Prostate gland (tissue), 2 donors: ENCODE results near the gene SBK2. TPM values are rescaled to one million over a fixed set of nuclear protein-coding genes. Genes with fewer than 3 reads are reported as not detected.

Experiments
- DNase-seq: peaks from one replicate; pipeline ENCODE4 v3.0.0-alpha.2; 2019; ENCODE audit warnings: low spot score
- H3K27ac ChIP-seq, 2 donors: fragments of 200-600 bp; sonication (generic); 2 replicates each; pipeline ENCODE4 v1.5.1; 2017 to 2019
- H3K27me3 ChIP-seq: fragments of 200-600 bp; sonication (generic); replicated peaks from 2 replicates; pipeline ENCODE4 v1.5.1; 2019; ENCODE audit not compliant: insufficient read depth
- H3K36me3 ChIP-seq, 2 donors: fragments of 200-600 bp; sonication (generic); 1 replicate in 1 of 2; 2 replicates in 1 of 2; pipeline versions ENCODE4 v1.5.1 to v1.8.1; 2017 to 2019
- H3K4me1 ChIP-seq: fragments of 200-600 bp; sonication (generic); replicated peaks from 2 replicates; pipeline ENCODE4 v1.5.1; 2019
- H3K4me3 ChIP-seq, 2 donors: fragments of 200-600 bp; sonication (generic); 2 replicates each; pipeline ENCODE4 v1.5.1; 2017 to 2019
- H3K9me3 ChIP-seq: fragments of 200-600 bp; sonication (generic); 2 replicates; pipeline ENCODE4 v1.5.1; 2017
- POLR2A ChIP-seq: fragments of 450-650 bp; IDR thresholded peaks from one replicate; pipeline ENCODE4 v1.6.1; 2016; ENCODE audit warnings: antibody characterized with exemption, mild to moderate bottlenecking
- POLR2AphosphoS5 ChIP-seq: sonication (generic); formaldehyde crosslinking; IDR thresholded peaks from one replicate; pipeline ENCODE4 v1.6.1; 2017; ENCODE audit warnings: antibody characterized with exemption
- WGBS: methylation state at CpG from one replicate; pipeline ENCODE4 v1.1.5; 2018; 5-methylcytosine and 5-hydroxymethylcytosine counted together
- intact Hi-C: fragments of 100-400 bp; cut with DNase I; formaldehyde crosslinking; loops from one replicate; pipeline ENCODE4 v1.14.2; 2022
- total RNA-seq, 2 donors: library from RNA; depleted of rRNA; stranded (reverse); fragments of >200 nt; gene quantifications; one replicate each; pipeline ENCODE4 v1.1.0, GENCODE V29; 2016
- TF ChIP-seq, protein P1 (sequence below), 4 experiments: fragments of 200-600 bp in 2 of 4; fragments of 450-650 bp in 2 of 4; sonication (generic) in 2 of 4; IDR thresholded peaks; 1 replicate in 3 of 4; 2 replicates in 1 of 4; pipeline ENCODE4 v1.5.1; 2016 to 2019; ENCODE audit warnings: antibody characterized with exemption in 4 of 4, mild to moderate bottlenecking in 2 of 4, moderate library complexity in 2 of 4

Gene SBK2
- total RNA-seq, 2 donors from 2014 or later, result not detected

DNA sequence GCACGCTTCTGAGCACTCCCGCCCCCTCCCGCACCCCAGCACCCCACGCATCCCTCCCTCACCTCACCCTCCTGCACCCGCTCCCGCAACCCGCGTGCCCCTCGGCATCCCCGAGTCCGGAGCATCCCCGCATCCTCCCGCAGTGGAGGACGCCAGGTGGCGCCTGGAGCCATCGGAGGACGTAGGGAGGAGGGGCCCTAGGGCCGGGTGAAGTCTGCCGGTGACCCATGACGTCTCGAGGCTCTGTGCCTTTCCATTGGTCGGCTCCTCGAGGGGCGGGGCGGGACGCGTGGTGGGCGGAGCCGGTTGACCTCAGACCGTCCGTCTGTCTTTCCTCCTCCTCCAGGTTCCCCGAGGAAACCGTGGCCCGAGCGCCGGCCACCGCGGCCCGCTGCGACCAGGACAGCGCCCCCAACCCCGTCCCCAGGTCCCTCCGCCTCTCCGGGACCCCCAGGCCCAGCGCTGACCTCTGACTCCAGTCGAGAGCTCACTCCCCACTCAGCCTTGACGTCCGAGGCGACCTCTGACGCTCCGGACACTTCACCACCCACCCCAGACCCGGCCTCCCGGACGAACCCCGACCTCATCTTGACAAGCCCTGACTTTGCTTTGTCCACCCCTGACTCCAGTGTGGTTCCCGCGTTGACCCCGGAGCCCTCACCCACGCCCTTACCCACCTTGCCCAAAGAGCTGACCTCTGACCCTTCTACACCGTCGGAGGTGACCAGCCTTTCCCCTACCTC is 19.9 kb downstream of the SBK2 start:
- intact Hi-C loops, result loop anchor here (2.0 to 5.0 kb wide), 3 partner anchors 65 to 116 kb away; partner anchors contain the start of genes ZNF579 and ZNF865
- Histone ChIP-seq H3K4me1 (no peaks in the 10 kb centered on the region), H3K27me3 (no peaks in the 10 kb centered on the region), H3K9me3 (no peaks in the 10 kb centered on the region), H3K4me3 (peak overlapping the region; percentile 26 to 43), H3K36me3 (no peaks in the 10 kb centered on the region), H3K27ac (peak overlapping the region; percentile 77)
- 10% methylated on average over 61 of the region's 61 CpGs for WGBS
- DNase-seq, result peak; percentile 94
- TF ChIP-seq, protein P1, sequence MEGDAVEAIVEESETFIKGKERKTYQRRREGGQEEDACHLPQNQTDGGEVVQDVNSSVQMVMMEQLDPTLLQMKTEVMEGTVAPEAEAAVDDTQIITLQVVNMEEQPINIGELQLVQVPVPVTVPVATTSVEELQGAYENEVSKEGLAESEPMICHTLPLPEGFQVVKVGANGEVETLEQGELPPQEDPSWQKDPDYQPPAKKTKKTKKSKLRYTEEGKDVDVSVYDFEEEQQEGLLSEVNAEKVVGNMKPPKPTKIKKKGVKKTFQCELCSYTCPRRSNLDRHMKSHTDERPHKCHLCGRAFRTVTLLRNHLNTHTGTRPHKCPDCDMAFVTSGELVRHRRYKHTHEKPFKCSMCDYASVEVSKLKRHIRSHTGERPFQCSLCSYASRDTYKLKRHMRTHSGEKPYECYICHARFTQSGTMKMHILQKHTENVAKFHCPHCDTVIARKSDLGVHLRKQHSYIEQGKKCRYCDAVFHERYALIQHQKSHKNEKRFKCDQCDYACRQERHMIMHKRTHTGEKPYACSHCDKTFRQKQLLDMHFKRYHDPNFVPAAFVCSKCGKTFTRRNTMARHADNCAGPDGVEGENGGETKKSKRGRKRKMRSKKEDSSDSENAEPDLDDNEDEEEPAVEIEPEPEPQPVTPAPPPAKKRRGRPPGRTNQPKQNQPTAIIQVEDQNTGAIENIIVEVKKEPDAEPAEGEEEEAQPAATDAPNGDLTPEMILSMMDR (IDR thresholded peaks at IDR 0.05), result peak; percentile 79 to 98 (median 92)
- TF ChIP-seq POLR2AphosphoS5, result peak; percentile 88
- TF ChIP-seq POLR2A, result peak; percentile 55

DNA sequence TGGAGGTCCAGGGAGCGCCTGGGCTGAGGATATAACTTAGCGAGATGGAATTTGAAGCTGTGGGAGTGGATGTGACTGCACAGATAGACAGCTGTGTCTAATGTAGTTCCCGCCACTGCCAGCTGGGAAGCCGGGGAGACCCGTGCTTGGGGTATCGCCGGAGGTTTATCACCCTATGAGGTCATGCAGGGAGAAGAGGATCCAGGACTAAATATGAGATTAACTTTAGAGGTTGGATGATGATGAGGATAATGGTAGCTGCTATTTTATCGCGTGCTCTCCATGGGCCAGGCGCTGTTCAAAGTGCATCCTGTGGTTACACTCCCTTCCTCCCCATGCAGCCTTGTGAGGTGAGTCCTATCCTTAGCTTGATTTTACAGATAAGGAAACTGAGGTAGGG is 28.8 kb downstream of the SBK2 start:
- Histone ChIP-seq H3K4me1 (no peaks in the 10 kb centered on the region), H3K36me3 (no peaks in the 10 kb centered on the region), H3K27ac (no peak overlapping the region), H3K9me3 (no peaks in the 10 kb centered on the region), H3K4me3 (no peak overlapping the region), H3K27me3 (no peaks in the 10 kb centered on the region)
- 77% methylated on average over 10 of the region's 10 CpGs for WGBS
- DNase-seq, result no peak
- TF ChIP-seq, protein P1 (IDR thresholded peaks at IDR 0.05), result no peak
- TF ChIP-seq POLR2A (no peak), POLR2AphosphoS5 (no peak)
- intact Hi-C loops, result loop anchor here (10.0 kb wide), 1 partner anchor 223 kb away; the partner anchor contains the start of genes BRSK1 and HSPBP1

DNA sequence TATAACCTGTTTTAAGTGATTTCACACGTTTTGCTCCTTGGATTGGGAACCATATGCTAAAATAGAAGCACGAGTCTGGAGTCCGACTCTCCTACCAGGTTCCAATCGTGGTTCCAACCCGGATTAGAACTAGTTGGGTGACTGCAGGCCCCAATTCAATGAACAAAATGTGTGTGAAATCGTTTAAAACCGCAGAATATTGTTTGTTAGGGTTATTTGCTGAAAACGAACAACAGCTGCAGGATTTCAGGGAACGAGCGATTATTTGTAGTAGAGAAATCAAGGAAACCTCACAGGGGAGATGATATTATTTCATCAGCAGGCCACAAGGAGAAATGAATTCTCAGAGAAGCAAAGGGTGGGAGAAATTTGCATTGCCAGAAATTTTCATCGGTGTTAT is 32.0 kb downstream of the SBK2 start:
- Histone ChIP-seq H3K27me3 (no peaks in the 10 kb centered on the region), H3K4me3 (no peak overlapping the region), H3K4me1 (no peaks in the 10 kb centered on the region), H3K36me3 (no peaks in the 10 kb centered on the region), H3K27ac (no peak overlapping the region), H3K9me3 (no peaks in the 10 kb centered on the region)
- TF ChIP-seq POLR2AphosphoS5, result no peak
- TF ChIP-seq POLR2A, result no peak
- TF ChIP-seq, protein P1 (IDR thresholded peaks at IDR 0.05), result no peak
- intact Hi-C loops, result loop anchor here (2.0 to 10.0 kb wide), 2 partner anchors 38 to 220 kb away; partner anchors contain the start of genes BRSK1 and HSPBP1
- no peak for DNase-seq
- 83% methylated on average over 11 of the region's 11 CpGs for WGBS

DNA sequence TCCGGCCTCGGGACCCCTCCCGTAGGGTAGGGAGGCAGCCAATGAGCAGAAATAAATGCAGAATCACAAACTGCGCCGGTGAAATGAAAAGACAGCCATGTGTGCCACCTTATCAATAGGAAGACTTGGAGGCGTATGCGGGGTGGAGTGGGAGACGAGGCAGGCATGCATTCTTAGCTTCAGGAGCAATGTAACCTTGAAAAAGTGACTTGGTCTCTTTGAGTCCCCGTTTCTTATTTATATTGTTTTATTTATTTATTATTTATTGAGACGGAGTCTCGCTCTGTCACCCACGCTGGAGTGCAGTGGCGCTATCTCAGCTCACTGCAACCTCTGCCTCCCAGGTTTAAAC is 32.7 kb downstream of the SBK2 start:
- H3K27ac ChIP-seq, result no peak overlapping the region

More for the DNA sequence above, 32.7 kb downstream of the SBK2 start:
- TF ChIP-seq, protein P1 (IDR thresholded peaks at IDR 0.05), result no peak
- Histone ChIP-seq H3K27me3 (no peaks in the 10 kb centered on the region), H3K9me3 (no peaks in the 10 kb centered on the region), H3K36me3 (no peaks in the 10 kb centered on the region), H3K4me3 (peak overlapping the region in 1 of 2 donors; percentile 30), H3K4me1 (no peaks in the 10 kb centered on the region)
- DNase-seq, result no peak
- WGBS, result 24% methylated on average over 13 of the region's 13 CpGs
- intact Hi-C loops, result loop anchor here (2.0 to 10.0 kb wide), 2 partner anchors 37 to 219 kb away; partner anchors contain the start of genes BRSK1 and HSPBP1
